ENCODE data around the gene TPM3.
A peak's percentile ranks its signal among the peaks of the same experiment; 100 is the strongest.
"Not testable (repeated sequence)": the region's sequence is repeated elsewhere in the genome, so short reads cannot be mapped to it uniquely, and the experiment has no call there.

Gene TPM3

GRCh38 chr1:154220071-154220969, 28.4 kb upstream of the TPM3 start, which contains the start of gene UBAP2L:
TSS of gene UBAP2L (plus strand) at chr1:154220955. CDS start at chr1:154225124, 4,169 bp downstream.
- peaks cover 71% of the 10 kb centered on the region for H3K36me3 Mint-ChIP-seq (ENCODE audit: low read depth)
- peak within 1 kb of the TSS; percentile 96 for H3K4me3 Mint-ChIP-seq
- H3K9me3 Mint-ChIP-seq, result no peaks in the 10 kb centered on the region
- H3K4me1 Mint-ChIP-seq (ENCODE audit: low read depth), result peaks cover 82% of the 10 kb centered on the region
- no peaks in the 10 kb centered on the region for H3K27me3 Mint-ChIP-seq
- peak within 1 kb of the TSS; percentile 99 for H3K27ac Mint-ChIP-seq

GRCh38 chr1:154219541-154219940, 27.6 kb upstream of the TPM3 start:
- Mint-ChIP-seq H3K27me3 (no peaks in the 10 kb centered on the region), H3K27ac (peak overlapping the region; percentile 99), H3K4me1 (ENCODE audit: low read depth) (peaks cover 77% of the 10 kb centered on the region), H3K36me3 (ENCODE audit: low read depth) (peaks cover 65% of the 10 kb centered on the region), H3K4me3 (peak overlapping the region; percentile 96), H3K9me3 (no peaks in the 10 kb centered on the region)

- no peaks in the 10 kb centered on the region for H3K9me3 Mint-ChIP-seq
- H3K36me3 Mint-ChIP-seq (ENCODE audit: low read depth), result peaks cover 66% of the 10 kb centered on the region
- H3K27ac Mint-ChIP-seq, result peak overlapping the region; percentile 99
- H3K4me3 Mint-ChIP-seq, result peak overlapping the region; percentile 96
- H3K27me3 Mint-ChIP-seq, result no peaks in the 10 kb centered on the region
- H3K4me1 Mint-ChIP-seq (ENCODE audit: low read depth), result peaks cover 77% of the 10 kb centered on the region
These were observed 26.6 kb upstream of the TPM3 start for GRCh38 chr1:154218545-154218944.

- no peaks in the 10 kb centered on the region for H3K9me3 Mint-ChIP-seq
- H3K27me3 Mint-ChIP-seq, result no peaks in the 10 kb centered on the region
- peaks cover 62% of the 10 kb centered on the region for H3K4me1 Mint-ChIP-seq (ENCODE audit: low read depth)
- H3K36me3 Mint-ChIP-seq (ENCODE audit: low read depth), result peaks cover 68% of the 10 kb centered on the region
- peak overlapping the region; percentile 92 for H3K27ac Mint-ChIP-seq
- H3K4me3 Mint-ChIP-seq, result no peak overlapping the region
These were observed 21.4 kb upstream of the TPM3 start for GRCh38 chr1:154213274-154213673.

- peaks cover 59% of the 10 kb centered on the region for H3K4me1 Mint-ChIP-seq (ENCODE audit: low read depth)
- peaks cover 64% of the 10 kb centered on the region for H3K36me3 Mint-ChIP-seq (ENCODE audit: low read depth)
- no peaks in the 10 kb centered on the region for H3K9me3 Mint-ChIP-seq
- no peak overlapping the region for H3K4me3 Mint-ChIP-seq
- peak overlapping the region; percentile 92 for H3K27ac Mint-ChIP-seq
- no peaks in the 10 kb centered on the region for H3K27me3 Mint-ChIP-seq
These were observed 20.2 kb upstream of the TPM3 start for GRCh38 chr1:154212083-154212482.

- Mint-ChIP-seq H3K36me3 (ENCODE audit: low read depth) (peaks cover 65% of the 10 kb centered on the region), H3K4me1 (ENCODE audit: low read depth) (peaks cover 57% of the 10 kb centered on the region), H3K9me3 (no peaks in the 10 kb centered on the region), H3K27me3 (no peaks in the 10 kb centered on the region), H3K27ac (peak overlapping the region; percentile 89), H3K4me3 (no peak overlapping the region)
These were observed 16.9 kb upstream of the TPM3 start for GRCh38 chr1:154208677-154209388.

- Mint-ChIP-seq H3K36me3 (ENCODE audit: low read depth) (peaks cover 50% of the 10 kb centered on the region), H3K27ac (peak overlapping the region; percentile 89), H3K4me1 (ENCODE audit: low read depth) (peaks cover 48% of the 10 kb centered on the region)
These were observed 15.4 kb upstream of the TPM3 start for GRCh38 chr1:154207262-154207661.

GRCh38 chr1:154206196-154206595, 14.3 kb upstream of the TPM3 start, which contains the start of gene CFAP141:
TSS of gene CFAP141 (minus strand) at chr1:154206333. CDS start at chr1:154206307, 26 bp downstream.
- Mint-ChIP-seq H3K27ac (peak within 1 kb of the TSS; percentile 89), H3K4me3 (peak within 1 kb of the TSS; percentile 4), H3K9me3 (no peaks in the 10 kb centered on the region), H3K36me3 (ENCODE audit: low read depth) (peaks cover 41% of the 10 kb centered on the region), H3K27me3 (no peaks in the 10 kb centered on the region), H3K4me1 (ENCODE audit: low read depth) (peaks cover 48% of the 10 kb centered on the region)

More at GRCh38 chr1:154207262-154207661, 15.4 kb upstream of the TPM3 start:
- Mint-ChIP-seq H3K4me3 (no peak overlapping the region), H3K27me3 (no peaks in the 10 kb centered on the region), H3K9me3 (no peaks in the 10 kb centered on the region)

GRCh38 chr1:154205778-154206177, 13.9 kb upstream of the TPM3 start:
- peaks cover 48% of the 10 kb centered on the region for H3K4me1 Mint-ChIP-seq (ENCODE audit: low read depth)
- not testable (repeated sequence) for H3K9me3 Mint-ChIP-seq, H3K27me3 Mint-ChIP-seq
- H3K36me3 Mint-ChIP-seq (ENCODE audit: low read depth), result peaks cover 40% of the 10 kb centered on the region
- H3K27ac Mint-ChIP-seq, result peak overlapping the region; percentile 88
- H3K4me3 Mint-ChIP-seq, result peak overlapping the region; percentile 1

- Mint-ChIP-seq H3K36me3 (ENCODE audit: low read depth) (no peaks in the 10 kb centered on the region), H3K9me3 (no peaks in the 10 kb centered on the region), H3K4me1 (ENCODE audit: low read depth) (no peaks in the 10 kb centered on the region), H3K27ac (no peak overlapping the region), H3K27me3 (no peaks in the 10 kb centered on the region), H3K4me3 (no peak overlapping the region)
These were observed 7.6 kb upstream of the TPM3 start for GRCh38 chr1:154199563-154199879.

GRCh38 chr1:154198756-154199562, 7.1 kb upstream of the TPM3 start:
- no peak overlapping the region for H3K4me3 Mint-ChIP-seq
- peaks cover 4% of the 10 kb centered on the region for H3K27me3 Mint-ChIP-seq

GRCh38 chr1:154193821-154194220, 1.9 kb upstream of the TPM3 start:
- Mint-ChIP-seq H3K4me3 (no peak overlapping the region), H3K27ac (no peak overlapping the region), H3K9me3 (no peaks in the 10 kb centered on the region), H3K27me3 (peaks cover 22% of the 10 kb centered on the region), H3K4me1 (ENCODE audit: low read depth) (peaks cover 5% of the 10 kb centered on the region), H3K36me3 (ENCODE audit: low read depth) (no peaks in the 10 kb centered on the region)

More at GRCh38 chr1:154198756-154199562, 7.1 kb upstream of the TPM3 start:
- no peaks in the 10 kb centered on the region for H3K36me3 Mint-ChIP-seq (ENCODE audit: low read depth)
- H3K4me1 Mint-ChIP-seq (ENCODE audit: low read depth), result no peaks in the 10 kb centered on the region
- no peak overlapping the region for H3K27ac Mint-ChIP-seq
- H3K9me3 Mint-ChIP-seq, result no peaks in the 10 kb centered on the region

GRCh38 chr1:154192476-154192875, 576 bp upstream of the TPM3 start:
- Mint-ChIP-seq H3K27ac (no peak overlapping the region), H3K36me3 (ENCODE audit: low read depth) (no peaks in the 10 kb centered on the region), H3K9me3 (no peaks in the 10 kb centered on the region), H3K4me1 (ENCODE audit: low read depth) (peaks cover 5% of the 10 kb centered on the region), H3K27me3 (peaks cover 22% of the 10 kb centered on the region), H3K4me3 (no peak overlapping the region)

GRCh38 chr1:154190550-154190949, 1.4 kb downstream of the TPM3 start:
- H3K27ac Mint-ChIP-seq, result no peak overlapping the region
- H3K9me3 Mint-ChIP-seq, result no peaks in the 10 kb centered on the region
- peaks cover 11% of the 10 kb centered on the region for H3K4me1 Mint-ChIP-seq (ENCODE audit: low read depth)
- H3K27me3 Mint-ChIP-seq, result peaks cover 22% of the 10 kb centered on the region
- H3K4me3 Mint-ChIP-seq, result no peak overlapping the region
- H3K36me3 Mint-ChIP-seq (ENCODE audit: low read depth), result no peaks in the 10 kb centered on the region

All from stimulated activated naive CD8-positive, alpha-beta T cell treated with anti-CD3 and anti-CD28 coated beads, Interleukin-15, Interleukin-2, amounts not matched to agents 100 ng/mL and 50 ng/mL, for 24 hours (primary cell).